ENCODE data around the gene RPA3. TPM values are rescaled to one million over a fixed set of nuclear protein-coding genes. Genes with fewer than 3 reads are reported as not detected.

RPA3 gene
- total RNA-seq, 1 experiment from 2014 or later = 90.2 TPM

DNA sequence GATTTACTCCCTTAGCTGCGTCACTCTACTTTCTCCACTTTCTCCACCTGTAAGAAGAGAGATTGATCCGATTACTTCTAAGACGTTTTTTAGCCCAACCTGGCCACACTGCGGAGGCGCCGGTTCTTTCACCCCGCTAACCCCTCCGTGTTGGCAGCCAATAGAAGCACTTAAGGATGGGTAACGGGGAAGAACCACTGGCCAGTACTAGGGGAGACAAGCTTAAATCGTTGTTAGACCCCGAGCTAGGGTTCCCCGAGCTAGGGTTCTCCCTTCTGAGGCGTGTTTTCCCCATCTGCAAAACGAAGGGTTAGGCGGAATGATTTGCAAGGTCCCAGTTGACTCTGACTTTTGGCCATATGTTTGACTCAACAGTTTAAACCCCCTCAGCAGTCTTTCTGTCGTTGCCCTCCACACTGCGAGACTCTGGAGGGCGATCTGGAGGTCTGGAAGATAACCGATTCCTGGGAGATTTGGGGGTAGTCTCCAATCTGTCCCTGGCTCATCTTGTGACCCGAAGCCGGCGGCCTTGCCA, 77.2 kb downstream of the RPA3 start:
- H3K27ac Mint-ChIP-seq (ENCODE audit: unreplicated experiment) = peak overlapping the region; percentile 97
- H3K27me3 Mint-ChIP-seq (ENCODE audit: insufficient read depth, unreplicated experiment) = no peaks in the 10 kb centered on the region
- Histone ChIP-seq H3K9me3 (no peaks in the 10 kb centered on the region), H3K4me1 (peaks cover 15% of the 10 kb centered on the region), H3K4me3 (ENCODE audit: low read depth, low read length) (peak overlapping the region; percentile 98), H3K27me3 (replicated peaks; ENCODE audit: control insufficient read depth, insufficient read depth, low read length) (no peaks in the 10 kb centered on the region), H3K36me3 (ENCODE audit: control insufficient read depth, insufficient read depth, low read length) (no peaks in the 10 kb centered on the region)
- BruUV-seq (replicated peaks) = TSS peak; percentile 63
- peaks cover 17% of the 10 kb centered on the region for H3K36me3 Mint-ChIP-seq (ENCODE audit: insufficient read depth, unreplicated experiment)
- DNase-seq = peak in 1 of 2 experiments; percentile 19
- H3K4me1 Mint-ChIP-seq (ENCODE audit: low read depth, unreplicated experiment) = peaks cover 24% of the 10 kb centered on the region
- ChIA-PET POLR2A (interaction anchor here (0.5 to 1.1 kb wide), 3 partner anchors 73 to 656 kb away, joined by 3 to 4 read pairs (median 3); no protein-coding TSS in a partner anchor), CTCF (interaction anchor here (0.8 to 1.5 kb wide), 3 partner anchors 11 to 655 kb away, joined by 3 to 4 read pairs (median 3); no protein-coding TSS in a partner anchor)
- no peaks in the 10 kb centered on the region for H3K9me3 Mint-ChIP-seq (ENCODE audit: unreplicated experiment)
- peak overlapping the region; percentile 88 for H3K4me3 Mint-ChIP-seq (ENCODE audit: unreplicated experiment)
- TF ChIP-seq, protein P1, sequence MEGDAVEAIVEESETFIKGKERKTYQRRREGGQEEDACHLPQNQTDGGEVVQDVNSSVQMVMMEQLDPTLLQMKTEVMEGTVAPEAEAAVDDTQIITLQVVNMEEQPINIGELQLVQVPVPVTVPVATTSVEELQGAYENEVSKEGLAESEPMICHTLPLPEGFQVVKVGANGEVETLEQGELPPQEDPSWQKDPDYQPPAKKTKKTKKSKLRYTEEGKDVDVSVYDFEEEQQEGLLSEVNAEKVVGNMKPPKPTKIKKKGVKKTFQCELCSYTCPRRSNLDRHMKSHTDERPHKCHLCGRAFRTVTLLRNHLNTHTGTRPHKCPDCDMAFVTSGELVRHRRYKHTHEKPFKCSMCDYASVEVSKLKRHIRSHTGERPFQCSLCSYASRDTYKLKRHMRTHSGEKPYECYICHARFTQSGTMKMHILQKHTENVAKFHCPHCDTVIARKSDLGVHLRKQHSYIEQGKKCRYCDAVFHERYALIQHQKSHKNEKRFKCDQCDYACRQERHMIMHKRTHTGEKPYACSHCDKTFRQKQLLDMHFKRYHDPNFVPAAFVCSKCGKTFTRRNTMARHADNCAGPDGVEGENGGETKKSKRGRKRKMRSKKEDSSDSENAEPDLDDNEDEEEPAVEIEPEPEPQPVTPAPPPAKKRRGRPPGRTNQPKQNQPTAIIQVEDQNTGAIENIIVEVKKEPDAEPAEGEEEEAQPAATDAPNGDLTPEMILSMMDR (IDR thresholded peaks at IDR 0.05; ENCODE audit: insufficient read depth in 1 of 2, low read depth in 1 of 2, low read length in 1 of 2, severe bottlenecking in 1 of 2, unreplicated experiment in 1 of 2) = no peak
- intact Hi-C loops (cut with micrococcal nuclease; ENCODE audit: unreplicated experiment) = loop anchor here (2.0 kb wide), 1 partner anchor 656 kb away; no protein-coding TSS in a partner anchor

DNA sequence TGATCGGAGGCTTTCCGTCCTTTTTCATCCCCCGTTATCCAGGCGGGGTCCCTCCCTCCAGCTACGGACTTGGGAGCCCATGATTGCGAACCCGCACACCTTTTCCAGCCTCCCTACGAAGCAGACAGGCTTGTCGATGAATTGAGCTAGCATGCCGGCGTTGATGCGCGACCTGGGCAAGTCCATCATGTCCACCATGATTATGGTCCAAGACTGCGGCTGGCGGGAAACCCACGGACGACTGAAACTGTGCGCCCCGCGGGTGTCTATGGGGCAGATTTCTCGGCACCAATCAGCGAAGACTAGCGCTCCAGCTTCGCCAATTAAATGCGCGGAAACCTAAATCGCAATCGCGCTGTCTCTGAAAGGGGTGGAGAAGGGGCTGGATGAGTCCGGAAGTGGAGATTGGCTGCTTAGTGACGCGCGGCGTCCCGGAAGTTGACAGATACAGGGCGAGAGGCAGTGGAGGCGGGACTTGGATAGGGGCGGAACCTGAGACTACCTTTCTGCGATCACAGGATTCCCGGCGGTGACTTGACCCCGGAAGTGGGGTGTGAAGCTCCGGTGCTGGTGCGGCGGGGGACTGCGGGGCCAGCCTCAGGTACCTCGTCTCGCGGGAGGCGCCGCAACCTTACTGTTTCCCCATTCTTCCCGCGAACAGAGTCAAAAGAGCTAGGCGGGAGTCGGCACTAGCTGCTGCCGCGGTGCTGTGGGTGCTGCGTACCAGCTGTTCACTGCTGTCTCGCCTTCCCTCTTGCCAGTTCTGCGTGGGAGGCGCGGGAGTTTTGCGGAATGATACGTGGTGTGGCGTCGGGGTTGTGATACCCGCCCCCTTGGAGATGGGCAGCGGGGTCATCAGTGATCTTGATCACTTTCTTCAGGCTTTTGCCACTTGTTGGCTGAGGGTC, 77.9 kb downstream of the RPA3 start, which contains the start of gene UMAD1:
Gene UMAD1, plus strand, starts transcription at position 532 of the 908 bp plus-strand sequence. CDS start 32,620 bp downstream, outside the sequence.
- intact Hi-C loops (cut with micrococcal nuclease; ENCODE audit: unreplicated experiment) = loop anchor here (1.0 to 2.0 kb wide), 4 partner anchors 74 to 656 kb away; partner anchors contain the start of genes GLCCI1 and MIOS
- no peaks in the 10 kb centered on the region for H3K36me3 ChIP-seq (ENCODE audit: control insufficient read depth, insufficient read depth, low read length)
- TF ChIP-seq, protein P1 (IDR thresholded peaks at IDR 0.05; ENCODE audit: insufficient read depth in 1 of 2, low read depth in 1 of 2, low read length in 1 of 2, severe bottlenecking in 1 of 2, unreplicated experiment in 1 of 2) = no peak
- no peaks in the 10 kb centered on the region for H3K27me3 Mint-ChIP-seq (ENCODE audit: insufficient read depth, unreplicated experiment)
- no peaks in the 10 kb centered on the region for H3K9me3 Mint-ChIP-seq (ENCODE audit: unreplicated experiment)
- DNase-seq = peak; percentile 99 to 100
- no peaks in the 10 kb centered on the region for H3K27me3 ChIP-seq (replicated peaks; ENCODE audit: control insufficient read depth, insufficient read depth, low read length)
- peaks cover 17% of the 10 kb centered on the region for H3K36me3 Mint-ChIP-seq (ENCODE audit: insufficient read depth, unreplicated experiment)
- CTCF ChIA-PET = interaction anchor here (0.6 to 1.5 kb wide), 4 partner anchors 41 to 656 kb away, joined by 3 to 4 read pairs (median 4); partner anchors contain the start of gene C1GALT1
- peak within 1 kb of the TSS; percentile 88 for H3K4me3 Mint-ChIP-seq (ENCODE audit: unreplicated experiment)
- POLR2A ChIA-PET = interaction anchor here (0.5 to 1.1 kb wide), 4 partner anchors 73 to 1771 kb away, joined by 3 to 4 read pairs (median 3); no protein-coding TSS in a partner anchor
- H3K4me3 ChIP-seq (ENCODE audit: low read depth, low read length) = peak within 1 kb of the TSS; percentile 98
- peaks cover 24% of the 10 kb centered on the region for H3K4me1 Mint-ChIP-seq (ENCODE audit: low read depth, unreplicated experiment)
- H3K4me1 ChIP-seq = peaks cover 15% of the 10 kb centered on the region
- no TSS peak for BruUV-seq (replicated peaks)
- peak within 1 kb of the TSS; percentile 97 for H3K27ac Mint-ChIP-seq (ENCODE audit: unreplicated experiment)
- H3K9me3 ChIP-seq = no peaks in the 10 kb centered on the region

DNA sequence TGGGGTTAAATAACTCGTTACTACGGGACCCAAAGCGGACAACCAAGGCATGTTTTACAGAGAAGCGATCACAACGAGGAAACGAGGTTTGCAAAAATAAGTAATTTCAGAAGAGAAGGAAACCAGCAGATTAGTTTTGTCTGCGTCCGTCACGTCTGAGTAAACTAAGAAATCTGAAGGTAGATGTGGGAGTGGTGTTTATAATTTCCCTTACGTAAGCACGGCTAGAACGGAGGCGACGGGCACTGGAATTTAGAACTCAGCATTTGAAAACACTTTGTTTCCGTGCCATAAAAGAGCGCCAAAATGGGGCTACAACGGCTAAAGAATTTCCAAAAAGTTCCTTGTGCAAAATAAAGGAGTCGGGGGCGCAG, 78.6 kb downstream of the RPA3 start:
- intact Hi-C loops (cut with micrococcal nuclease; ENCODE audit: unreplicated experiment) = loop anchor here (1.0 to 2.0 kb wide), 4 partner anchors 74 to 657 kb away; partner anchors contain the start of genes GLCCI1 and MIOS
- Histone ChIP-seq H3K27me3 (replicated peaks; ENCODE audit: control insufficient read depth, insufficient read depth, low read length) (no peaks in the 10 kb centered on the region), H3K36me3 (ENCODE audit: control insufficient read depth, insufficient read depth, low read length) (no peaks in the 10 kb centered on the region), H3K4me1 (peaks cover 15% of the 10 kb centered on the region), H3K9me3 (no peaks in the 10 kb centered on the region), H3K4me3 (ENCODE audit: low read depth, low read length) (peak overlapping the region; percentile 83)
- Mint-ChIP-seq H3K27ac (ENCODE audit: unreplicated experiment) (peak overlapping the region; percentile 97), H3K9me3 (ENCODE audit: unreplicated experiment) (no peaks in the 10 kb centered on the region), H3K4me1 (ENCODE audit: low read depth, unreplicated experiment) (peaks cover 24% of the 10 kb centered on the region), H3K36me3 (ENCODE audit: insufficient read depth, unreplicated experiment) (peaks cover 17% of the 10 kb centered on the region), H3K4me3 (ENCODE audit: unreplicated experiment) (peak overlapping the region; percentile 88), H3K27me3 (ENCODE audit: insufficient read depth, unreplicated experiment) (no peaks in the 10 kb centered on the region)
- ChIA-PET POLR2A (interaction anchor here (0.6 kb wide), 1 partner anchor 1771 kb away, joined by 3 read pairs; no protein-coding TSS in a partner anchor), CTCF (interaction anchor here (0.6 to 1.5 kb wide), 3 partner anchors 125 to 656 kb away, joined by 3 to 4 read pairs (median 4); partner anchors contain the start of gene C1GALT1)
- no peak for DNase-seq
- TF ChIP-seq, protein P1 (IDR thresholded peaks at IDR 0.05; ENCODE audit: insufficient read depth in 1 of 2, low read depth in 1 of 2, low read length in 1 of 2, severe bottlenecking in 1 of 2, unreplicated experiment in 1 of 2) = no peak
- no TSS peak for BruUV-seq (replicated peaks)
